ENCODE measurements around the gene SRGAP1. TPM values are rescaled to one million over a fixed set of nuclear protein-coding genes. Genes with fewer than 3 reads are reported as not detected.

SRGAP1 gene
- total and polyA plus RNA-seq, 2 of the 13 experiments (the other 11 are each of a cell fraction or from before 2014, with no cell fraction given) = 1.6 to 3.4 TPM

DNA sequence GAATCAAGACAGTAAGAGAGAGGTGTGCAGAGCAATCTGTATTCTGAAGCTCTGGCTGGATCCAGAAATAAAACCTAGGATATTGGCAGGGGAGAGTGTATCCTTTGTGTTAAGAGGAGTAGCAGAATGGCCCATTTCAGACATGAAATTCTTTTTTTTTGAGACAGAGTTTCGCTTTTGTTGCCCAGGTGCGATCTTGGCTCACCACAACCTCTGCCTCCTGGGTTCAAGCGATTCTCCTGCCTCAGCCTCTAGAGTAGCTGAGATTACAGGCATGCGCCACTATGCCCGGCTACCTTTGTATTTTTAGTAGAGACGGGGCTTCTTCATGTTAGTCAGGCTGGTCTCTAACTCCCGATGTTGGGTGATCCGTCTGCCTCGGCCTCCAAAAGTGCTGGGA, 6.1 kb upstream of the SRGAP1 start:
- ATAC-seq = no peak
- no peak for DNase-seq (ENCODE audit: low spot score)
- no peak for FAIRE-seq
- WGBS (ENCODE audit: low lambda C conversion rate) = 75% methylated on average over 9 of the region's 9 CpGs
- Histone ChIP-seq H4K20me1 (ENCODE audit: insufficient read depth, low read length) (no peaks in the 10 kb centered on the region), H3K36me3 (replicated peaks in 1 of 2; ENCODE audit: control insufficient read depth in 1 of 2, insufficient read depth in 2 of 2, low read length in 2 of 2) (no peaks in the 10 kb centered on the region), H3K4me1 (ENCODE audit: insufficient read depth, low read length) (peaks cover 17% of the 10 kb centered on the region; the same call in 1 of the 2 replicates), H3K27me3 (ENCODE audit: control insufficient read depth in 1 of 2, insufficient read depth in 2 of 2, low read length in 2 of 2) (no peaks in the 10 kb centered on the region), H2AFZ (ENCODE audit: low read length) (no peak overlapping the region), H3K79me2 (ENCODE audit: insufficient read depth, low read length) (no peaks in the 10 kb centered on the region), H3K9ac (ENCODE audit: insufficient read depth, low read depth, low read length) (no peak overlapping the region), H3K27ac (ENCODE audit: extremely low read length, insufficient read depth, low read length) (no peak overlapping the region), H3K4me2 (ENCODE audit: low read depth, low read length) (no peak overlapping the region), H3K9me3 (ENCODE audit: low read length) (no peaks in the 10 kb centered on the region), H3K4me3 (replicated peaks in 1 of 3; ENCODE audit: insufficient read depth in 1 of 3, low read depth in 2 of 3, low read length in 3 of 3) (no peak overlapping the region)
- in situ Hi-C loops (cut with HindIII; ENCODE audit: extremely low pct_ligation_motif_present, low pct_unique_long_range_greater_than_20kb) = no loop called here
- no TSS peak for BruUV-seq (replicated peaks)
- CTCF ChIA-PET (ENCODE audit: low intra/inter-chr PET ratio, low total read pairs) = interaction anchor here (3.5 kb wide), 1 partner anchor 418 kb away, joined by 48 read pairs; no protein-coding TSS in a partner anchor
- POLR2A ChIA-PET = no interaction called here
- intact Hi-C loops (cut with micrococcal nuclease; ENCODE audit: unreplicated experiment) = no loop called here
- TF ChIP-seq RAD51 (IDR thresholded peaks at IDR 0.05; ENCODE audit: borderline replicate concordance) = no peak
- TF ChIP-seq, protein P1, sequence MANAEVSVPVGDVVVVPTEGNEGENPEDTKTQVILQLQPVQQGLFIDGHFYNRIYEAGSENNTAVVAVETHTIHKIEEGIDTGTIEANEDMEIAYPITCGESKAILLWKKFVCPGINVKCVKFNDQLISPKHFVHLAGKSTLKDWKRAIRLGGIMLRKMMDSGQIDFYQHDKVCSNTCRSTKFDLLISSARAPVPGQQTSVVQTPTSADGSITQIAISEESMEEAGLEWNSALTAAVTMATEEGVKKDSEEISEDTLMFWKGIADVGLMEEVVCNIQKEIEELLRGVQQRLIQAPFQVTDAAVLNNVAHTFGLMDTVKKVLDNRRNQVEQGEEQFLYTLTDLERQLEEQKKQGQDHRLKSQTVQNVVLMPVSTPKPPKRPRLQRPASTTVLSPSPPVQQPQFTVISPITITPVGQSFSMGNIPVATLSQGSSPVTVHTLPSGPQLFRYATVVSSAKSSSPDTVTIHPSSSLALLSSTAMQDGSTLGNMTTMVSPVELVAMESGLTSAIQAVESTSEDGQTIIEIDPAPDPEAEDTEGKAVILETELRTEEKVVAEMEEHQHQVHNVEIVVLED (CRISPR knock-in tag; IDR thresholded peaks at IDR 0.05; ENCODE audit: borderline replicate concordance) = no peak
- no peak for TF ChIP-seq ZIK1 (CRISPR knock-in tag; IDR thresholded peaks at IDR 0.05; ENCODE audit: borderline replicate concordance, low read depth)
- no peak for TF ChIP-seq ZFP36L2 (CRISPR knock-in tag; IDR thresholded peaks at IDR 0.05)
- TF ChIP-seq CEBPG (CRISPR knock-in tag; IDR thresholded peaks at IDR 0.05) = no peak
- TF ChIP-seq PCBP1 (IDR thresholded peaks at IDR 0.05; ENCODE audit: borderline replicate concordance, low read depth, low read length) = no peak
- no peak for TF ChIP-seq NFATC3 (CRISPR knock-in tag; IDR thresholded peaks at IDR 0.05)
- TF ChIP-seq, protein P2, sequence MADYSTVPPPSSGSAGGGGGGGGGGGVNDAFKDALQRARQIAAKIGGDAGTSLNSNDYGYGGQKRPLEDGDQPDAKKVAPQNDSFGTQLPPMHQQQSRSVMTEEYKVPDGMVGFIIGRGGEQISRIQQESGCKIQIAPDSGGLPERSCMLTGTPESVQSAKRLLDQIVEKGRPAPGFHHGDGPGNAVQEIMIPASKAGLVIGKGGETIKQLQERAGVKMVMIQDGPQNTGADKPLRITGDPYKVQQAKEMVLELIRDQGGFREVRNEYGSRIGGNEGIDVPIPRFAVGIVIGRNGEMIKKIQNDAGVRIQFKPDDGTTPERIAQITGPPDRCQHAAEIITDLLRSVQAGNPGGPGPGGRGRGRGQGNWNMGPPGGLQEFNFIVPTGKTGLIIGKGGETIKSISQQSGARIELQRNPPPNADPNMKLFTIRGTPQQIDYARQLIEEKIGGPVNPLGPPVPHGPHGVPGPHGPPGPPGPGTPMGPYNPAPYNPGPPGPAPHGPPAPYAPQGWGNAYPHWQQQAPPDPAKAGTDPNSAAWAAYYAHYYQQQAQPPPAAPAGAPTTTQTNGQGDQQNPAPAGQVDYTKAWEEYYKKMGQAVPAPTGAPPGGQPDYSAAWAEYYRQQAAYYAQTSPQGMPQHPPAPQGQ (CRISPR knock-in tag; IDR thresholded peaks at IDR 0.05; ENCODE audit: borderline replicate concordance) = no peak
- TF ChIP-seq POLR2AphosphoS5 (IDR thresholded peaks at IDR 0.05; ENCODE audit: low read depth, low read length) = no peak
- no peak for TF ChIP-seq ZNF780A (CRISPR knock-in tag; IDR thresholded peaks at IDR 0.05)
- no peak for TF ChIP-seq ZNF567 (CRISPR knock-in tag; IDR thresholded peaks at IDR 0.05; ENCODE audit: borderline replicate concordance)
- TF ChIP-seq, protein P3, sequence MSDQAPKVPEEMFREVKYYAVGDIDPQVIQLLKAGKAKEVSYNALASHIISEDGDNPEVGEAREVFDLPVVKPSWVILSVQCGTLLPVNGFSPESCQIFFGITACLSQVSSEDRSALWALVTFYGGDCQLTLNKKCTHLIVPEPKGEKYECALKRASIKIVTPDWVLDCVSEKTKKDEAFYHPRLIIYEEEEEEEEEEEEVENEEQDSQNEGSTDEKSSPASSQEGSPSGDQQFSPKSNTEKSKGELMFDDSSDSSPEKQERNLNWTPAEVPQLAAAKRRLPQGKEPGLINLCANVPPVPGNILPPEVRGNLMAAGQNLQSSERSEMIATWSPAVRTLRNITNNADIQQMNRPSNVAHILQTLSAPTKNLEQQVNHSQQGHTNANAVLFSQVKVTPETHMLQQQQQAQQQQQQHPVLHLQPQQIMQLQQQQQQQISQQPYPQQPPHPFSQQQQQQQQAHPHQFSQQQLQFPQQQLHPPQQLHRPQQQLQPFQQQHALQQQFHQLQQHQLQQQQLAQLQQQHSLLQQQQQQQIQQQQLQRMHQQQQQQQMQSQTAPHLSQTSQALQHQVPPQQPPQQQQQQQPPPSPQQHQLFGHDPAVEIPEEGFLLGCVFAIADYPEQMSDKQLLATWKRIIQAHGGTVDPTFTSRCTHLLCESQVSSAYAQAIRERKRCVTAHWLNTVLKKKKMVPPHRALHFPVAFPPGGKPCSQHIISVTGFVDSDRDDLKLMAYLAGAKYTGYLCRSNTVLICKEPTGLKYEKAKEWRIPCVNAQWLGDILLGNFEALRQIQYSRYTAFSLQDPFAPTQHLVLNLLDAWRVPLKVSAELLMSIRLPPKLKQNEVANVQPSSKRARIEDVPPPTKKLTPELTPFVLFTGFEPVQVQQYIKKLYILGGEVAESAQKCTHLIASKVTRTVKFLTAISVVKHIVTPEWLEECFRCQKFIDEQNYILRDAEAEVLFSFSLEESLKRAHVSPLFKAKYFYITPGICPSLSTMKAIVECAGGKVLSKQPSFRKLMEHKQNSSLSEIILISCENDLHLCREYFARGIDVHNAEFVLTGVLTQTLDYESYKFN (CRISPR knock-in tag; conservative IDR thresholded peaks at IDR 0.05) = no peak
- TF ChIP-seq, protein P4, sequence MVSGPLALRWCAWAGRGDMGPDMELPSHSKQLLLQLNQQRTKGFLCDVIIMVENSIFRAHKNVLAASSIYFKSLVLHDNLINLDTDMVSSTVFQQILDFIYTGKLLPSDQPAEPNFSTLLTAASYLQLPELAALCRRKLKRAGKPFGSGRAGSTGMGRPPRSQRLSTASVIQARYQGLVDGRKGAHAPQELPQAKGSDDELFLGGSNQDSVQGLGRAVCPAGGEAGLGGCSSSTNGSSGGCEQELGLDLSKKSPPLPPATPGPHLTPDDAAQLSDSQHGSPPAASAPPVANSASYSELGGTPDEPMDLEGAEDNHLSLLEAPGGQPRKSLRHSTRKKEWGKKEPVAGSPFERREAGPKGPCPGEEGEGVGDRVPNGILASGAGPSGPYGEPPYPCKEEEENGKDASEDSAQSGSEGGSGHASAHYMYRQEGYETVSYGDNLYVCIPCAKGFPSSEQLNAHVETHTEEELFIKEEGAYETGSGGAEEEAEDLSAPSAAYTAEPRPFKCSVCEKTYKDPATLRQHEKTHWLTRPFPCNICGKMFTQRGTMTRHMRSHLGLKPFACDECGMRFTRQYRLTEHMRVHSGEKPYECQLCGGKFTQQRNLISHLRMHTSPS (CRISPR knock-in tag; IDR thresholded peaks at IDR 0.05; ENCODE audit: low read depth) = no peak
- no peak for TF ChIP-seq RAD21 (CRISPR knock-in tag; IDR thresholded peaks at IDR 0.05)
